Measurements from ENCODE around the gene TUFT1. TPM values are rescaled to one million over a fixed set of nuclear protein-coding genes. Genes with fewer than 3 reads are reported as not detected.

Gene TUFT1
- total RNA-seq, 2 experiments from 2014 or later: 0.06 to 0.13 TPM

- Histone ChIP-seq H3K4me3 (ENCODE audit: low read depth, low read length, poor library complexity, severe bottlenecking) (no peak overlapping the region), H4K20me1 (ENCODE audit: insufficient read depth, low read length) (no peaks in the 10 kb centered on the region), H3K4me2 (ENCODE audit: low read length) (no peak overlapping the region), H2AFZ (ENCODE audit: low read length) (no peak overlapping the region), H3K27ac (ENCODE audit: low read depth, low read length, poor library complexity, severe bottlenecking) (no peak overlapping the region), H3K9me3 (ENCODE audit: low read length) (no peaks in the 10 kb centered on the region), H3K9me2 (ENCODE audit: insufficient read depth, low read length) (no peaks in the 10 kb centered on the region), H3K4me1 (ENCODE audit: insufficient read depth, low read length, poor library complexity, severe bottlenecking) (no peaks in the 10 kb centered on the region), H3K36me3 (ENCODE audit: insufficient read depth, low read length) (no peaks in the 10 kb centered on the region), H3K79me2 (ENCODE audit: insufficient read depth, low read depth, low read length) (no peaks in the 10 kb centered on the region)
- TF ChIP-seq EZH2phosphoT487 (IDR thresholded peaks at IDR 0.05; ENCODE audit: borderline replicate concordance, low read depth, low read length): no peak
- TF ChIP-seq, protein P1, sequence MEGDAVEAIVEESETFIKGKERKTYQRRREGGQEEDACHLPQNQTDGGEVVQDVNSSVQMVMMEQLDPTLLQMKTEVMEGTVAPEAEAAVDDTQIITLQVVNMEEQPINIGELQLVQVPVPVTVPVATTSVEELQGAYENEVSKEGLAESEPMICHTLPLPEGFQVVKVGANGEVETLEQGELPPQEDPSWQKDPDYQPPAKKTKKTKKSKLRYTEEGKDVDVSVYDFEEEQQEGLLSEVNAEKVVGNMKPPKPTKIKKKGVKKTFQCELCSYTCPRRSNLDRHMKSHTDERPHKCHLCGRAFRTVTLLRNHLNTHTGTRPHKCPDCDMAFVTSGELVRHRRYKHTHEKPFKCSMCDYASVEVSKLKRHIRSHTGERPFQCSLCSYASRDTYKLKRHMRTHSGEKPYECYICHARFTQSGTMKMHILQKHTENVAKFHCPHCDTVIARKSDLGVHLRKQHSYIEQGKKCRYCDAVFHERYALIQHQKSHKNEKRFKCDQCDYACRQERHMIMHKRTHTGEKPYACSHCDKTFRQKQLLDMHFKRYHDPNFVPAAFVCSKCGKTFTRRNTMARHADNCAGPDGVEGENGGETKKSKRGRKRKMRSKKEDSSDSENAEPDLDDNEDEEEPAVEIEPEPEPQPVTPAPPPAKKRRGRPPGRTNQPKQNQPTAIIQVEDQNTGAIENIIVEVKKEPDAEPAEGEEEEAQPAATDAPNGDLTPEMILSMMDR (conservative IDR thresholded peaks at IDR 0.05; ENCODE audit: low read length): no peak
- POLR2A ChIA-PET: interaction anchor here (0.6 kb wide), 1 partner anchor 255 kb away, joined by 3 read pairs; no protein-coding TSS in a partner anchor
- DNase-seq (ENCODE audit: low spot score): no peak
- intact Hi-C loops (cut with micrococcal nuclease; ENCODE audit: unreplicated experiment): no loop called here
- BruUV-seq (replicated peaks): no TSS peak
- CTCF ChIA-PET (ENCODE audit: unreplicated experiment): no interaction called here
These were observed 10.3 kb upstream of the TUFT1 start for GRCh38 chr1:151529781-151530180.

DNA sequence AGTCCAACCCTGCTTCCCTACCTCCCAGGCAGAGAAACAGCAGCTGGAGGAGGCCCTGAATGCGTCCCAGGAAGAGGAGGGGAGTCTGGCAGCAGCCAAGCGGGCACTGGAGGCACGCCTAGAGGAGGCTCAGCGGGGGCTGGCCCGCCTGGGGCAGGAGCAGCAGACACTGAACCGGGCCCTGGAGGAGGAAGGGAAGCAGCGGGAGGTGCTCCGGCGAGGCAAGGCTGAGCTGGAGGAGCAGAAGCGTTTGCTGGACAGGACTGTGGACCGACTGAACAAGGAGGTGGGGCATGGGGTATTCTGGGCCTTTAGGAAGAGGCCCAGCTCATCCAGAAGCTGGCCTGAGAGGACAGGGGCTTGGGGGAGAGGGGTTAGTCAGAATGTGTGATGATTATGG, 9.6 kb upstream of the TUFT1 start:
- no TSS peak for BruUV-seq (replicated peaks)
- intact Hi-C loops (cut with micrococcal nuclease; ENCODE audit: unreplicated experiment): no loop called here
- CTCF ChIA-PET (ENCODE audit: unreplicated experiment): no interaction called here

DNA sequence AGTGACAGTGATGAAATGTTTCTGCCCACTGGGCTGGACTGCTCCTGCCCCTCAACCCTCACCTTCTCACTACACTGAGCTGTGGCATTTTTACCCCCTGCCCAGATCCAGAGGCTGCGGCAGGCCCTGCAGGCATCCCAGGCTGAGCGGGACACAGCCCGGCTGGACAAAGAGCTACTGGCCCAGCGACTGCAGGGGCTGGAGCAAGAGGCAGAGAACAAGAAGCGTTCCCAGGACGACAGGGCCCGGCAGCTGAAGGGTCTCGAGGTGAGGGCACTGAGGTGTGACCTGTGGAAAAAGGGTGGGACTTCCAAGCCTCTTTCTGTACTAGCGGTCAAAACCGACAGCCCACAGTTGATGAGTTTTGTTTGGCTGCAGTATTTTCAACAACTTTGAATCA, 6.2 kb upstream of the TUFT1 start:
- H3K4me3 ChIP-seq (ENCODE audit: low read depth, low read length, poor library complexity, severe bottlenecking): no peak overlapping the region
- TF ChIP-seq, protein P1 (conservative IDR thresholded peaks at IDR 0.05; ENCODE audit: low read length): no peak
- no peak for TF ChIP-seq EZH2phosphoT487 (IDR thresholded peaks at IDR 0.05; ENCODE audit: borderline replicate concordance, low read depth, low read length)
- intact Hi-C loops (cut with micrococcal nuclease; ENCODE audit: unreplicated experiment): loop anchor here (1.0 kb wide), 2 partner anchors 91 to 201 kb away; no protein-coding TSS in a partner anchor
- no peak for DNase-seq (ENCODE audit: low spot score)
- H3K4me2 ChIP-seq (ENCODE audit: low read length): no peak overlapping the region
- no peaks in the 10 kb centered on the region for H3K79me2 ChIP-seq (ENCODE audit: insufficient read depth, low read depth, low read length)
- H4K20me1 ChIP-seq (ENCODE audit: insufficient read depth, low read length): no peaks in the 10 kb centered on the region
- CTCF ChIA-PET (ENCODE audit: unreplicated experiment): no interaction called here
- no peak overlapping the region for H2AFZ ChIP-seq (ENCODE audit: low read length)
- BruUV-seq (replicated peaks): no TSS peak
- POLR2A ChIA-PET: no interaction called here
- no peak overlapping the region for H3K27ac ChIP-seq (ENCODE audit: low read depth, low read length, poor library complexity, severe bottlenecking)
- no peaks in the 10 kb centered on the region for H3K36me3 ChIP-seq (ENCODE audit: insufficient read depth, low read length)
- H3K4me1 ChIP-seq (ENCODE audit: insufficient read depth, low read length, poor library complexity, severe bottlenecking): no peaks in the 10 kb centered on the region
- H3K9me2 ChIP-seq (ENCODE audit: insufficient read depth, low read length): no peaks in the 10 kb centered on the region
- no peaks in the 10 kb centered on the region for H3K9me3 ChIP-seq (ENCODE audit: low read length)

More for the DNA sequence above, 9.6 kb upstream of the TUFT1 start:
- POLR2A ChIA-PET: no interaction called here
- no peak for TF ChIP-seq EZH2phosphoT487 (IDR thresholded peaks at IDR 0.05; ENCODE audit: borderline replicate concordance, low read depth, low read length)
- TF ChIP-seq, protein P1 (conservative IDR thresholded peaks at IDR 0.05; ENCODE audit: low read length): no peak
- Histone ChIP-seq H3K4me2 (ENCODE audit: low read length) (no peak overlapping the region), H2AFZ (ENCODE audit: low read length) (no peak overlapping the region), H3K9me3 (ENCODE audit: low read length) (no peaks in the 10 kb centered on the region), H3K79me2 (ENCODE audit: insufficient read depth, low read depth, low read length) (no peaks in the 10 kb centered on the region), H3K27ac (ENCODE audit: low read depth, low read length, poor library complexity, severe bottlenecking) (no peak overlapping the region), H3K4me3 (ENCODE audit: low read depth, low read length, poor library complexity, severe bottlenecking) (no peak overlapping the region), H3K36me3 (ENCODE audit: insufficient read depth, low read length) (no peaks in the 10 kb centered on the region), H4K20me1 (ENCODE audit: insufficient read depth, low read length) (no peaks in the 10 kb centered on the region), H3K9me2 (ENCODE audit: insufficient read depth, low read length) (no peaks in the 10 kb centered on the region), H3K4me1 (ENCODE audit: insufficient read depth, low read length, poor library complexity, severe bottlenecking) (no peaks in the 10 kb centered on the region)
- DNase-seq (ENCODE audit: low spot score): no peak
